ENCODE results near the gene YARS1.

GRCh38 chr1:32733582-32734321 is 83.4 kb downstream of the YARS1 start:
- TF ChIP-seq POLR2A (IDR thresholded peaks at IDR 0.05; ENCODE audit: low read length) (no peak), GATA1 (IDR thresholded peaks at IDR 0.05; ENCODE audit: low read depth, low read length) (no peak)
